Measurements from ENCODE around the gene FUOM.

FUOM gene

GRCh38 chr10:133366751-133367150 lies 8.9 kb upstream of the FUOM start:
- no peak for TF ChIP-seq CTCF (IDR thresholded peaks at IDR 0.05)

GRCh38 chr10:133366130-133366478 lies 8.3 kb upstream of the FUOM start:
- no peak for TF ChIP-seq CTCF (IDR thresholded peaks at IDR 0.05)

GRCh38 chr10:133365461-133366129 lies 7.8 kb upstream of the FUOM start:
- TF ChIP-seq CTCF (IDR thresholded peaks at IDR 0.05): no peak

GRCh38 chr10:133364645-133365431 lies 7.0 kb upstream of the FUOM start:
- no peak for TF ChIP-seq CTCF (IDR thresholded peaks at IDR 0.05)

- TF ChIP-seq CTCF (IDR thresholded peaks at IDR 0.05): no peak
Measured at GRCh38 chr10:133362846-133363245, 5.0 kb upstream of the FUOM start.

GRCh38 chr10:133361773-133362441 lies 4.1 kb upstream of the FUOM start:
- TF ChIP-seq CTCF (IDR thresholded peaks at IDR 0.05): no peak

- no peak for TF ChIP-seq CTCF (IDR thresholded peaks at IDR 0.05)
Measured at GRCh38 chr10:133361227-133361626, 3.4 kb upstream of the FUOM start.

Measured in LNCAP (cell line).